Uterus (tissue), 4 donors: ENCODE measurements around the gene ATP6V1C2. TPM values are rescaled to one million over a fixed set of nuclear protein-coding genes. Genes with fewer than 3 reads are reported as not detected.

ENCODE experiments used
- DNase-seq, 2 donors: peaks; one replicate each; pipeline ENCODE4 v3.0.0-alpha.2; 2019 to 2020
- H3K27ac ChIP-seq, 2 donors: fragments of 200-600 bp; sonication (generic); 1 replicate in 1 of 2; 2 replicates in 1 of 2; pipeline ENCODE4 v1.5.1; 2016 to 2018
- H3K27me3 ChIP-seq, 2 donors: fragments of 200-600 bp; sonication (generic); one replicate each; pipeline ENCODE4 v1.5.1; 2018 to 2019; ENCODE audit warnings: control low read depth in 1 of 2
- H3K36me3 ChIP-seq, 2 donors: fragments of 200-600 bp; sonication (generic); one replicate each; pipeline ENCODE4 v1.5.1; 2019; ENCODE audit warnings: control low read depth in 1 of 2
- H3K4me1 ChIP-seq, 2 donors: fragments of 200-600 bp; sonication (generic); one replicate each; pipeline ENCODE4 v1.5.1; 2018 to 2019; ENCODE audit warnings: control low read depth in 1 of 2
- H3K4me3 ChIP-seq, 2 donors: fragments of 200-600 bp; sonication (generic); 1 replicate in 1 of 2; 2 replicates in 1 of 2; pipeline ENCODE4 v1.5.1; 2018 to 2019; ENCODE audit warnings: mild to moderate bottlenecking in 1 of 2
- H3K9me3 ChIP-seq, 2 donors: fragments of 200-600 bp; sonication (generic); one replicate each; pipeline ENCODE4 v1.5.1; 2019; ENCODE audit warnings: control low read depth in 1 of 2
- POLR2A ChIP-seq, 2 donors: fragments of 450-650 bp; IDR thresholded peaks; one replicate each; pipeline ENCODE4 v1.6.1; 2016; ENCODE audit warnings: antibody characterized with exemption in 2 of 2, mild to moderate bottlenecking in 1 of 2, moderate library complexity in 1 of 2
- intact Hi-C: fragments of 100-400 bp; cut with DNase I; formaldehyde crosslinking; loops from one replicate; pipeline ENCODE4 v1.15.1; 2023; ENCODE audit warnings: low total_unique reads
- total RNA-seq, 4 donors: library from RNA; depleted of rRNA in 3 of 4; stranded (reverse); fragments of >200 nt in 3 of 4; gene quantifications; one replicate each; pipeline versions ENCODE4 v1.1.0 to v1.2.4, GENCODE V29; 2014 to 2023
- TF ChIP-seq, protein P1 (sequence below), 4 experiments: fragments of 200-600 bp in 2 of 4; fragments of 450-650 bp in 2 of 4; sonication (generic) in 2 of 4; IDR thresholded peaks; one replicate each; pipeline ENCODE4 v1.5.1; 2016 to 2019; ENCODE audit warnings: antibody characterized with exemption in 4 of 4, mild to moderate bottlenecking in 2 of 4, moderate library complexity in 1 of 4
- donor health status: DM: yes; HTN: yes; CAD: no.

Gene ATP6V1C2
- total RNA-seq, 4 donors from 2014 or later: 0.26 to 3.6 (median 0.61) TPM; not detected in 1

DNA sequence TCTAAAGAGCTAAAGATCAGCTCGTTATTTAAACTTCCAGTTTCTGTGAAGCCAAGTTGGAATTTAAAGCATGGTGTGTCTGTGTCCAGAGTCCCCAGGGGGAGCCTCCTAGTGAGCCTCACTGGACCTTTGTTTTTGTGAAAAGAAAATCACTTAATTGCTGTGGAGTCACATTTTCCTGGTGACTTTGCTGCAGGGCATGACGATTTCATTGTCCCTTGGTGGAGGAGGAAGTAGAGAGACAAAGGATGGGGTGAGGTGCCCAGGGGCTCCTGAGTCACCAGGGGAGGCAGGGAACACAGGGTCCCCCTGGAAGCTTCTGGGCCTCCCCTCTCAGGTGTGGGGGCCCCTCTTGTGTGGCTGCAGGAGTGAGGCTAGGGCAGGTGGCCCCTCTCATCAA, 19.7 kb downstream of the ATP6V1C2 start:
- Histone ChIP-seq H3K27ac (no peak overlapping the region), H3K4me1 (no peaks in the 10 kb centered on the region), H3K4me3 (no peak overlapping the region), H3K27me3 (no peaks in the 10 kb centered on the region), H3K9me3 (no peaks in the 10 kb centered on the region), H3K36me3 (no peaks in the 10 kb centered on the region)
- intact Hi-C loops: no loop called here
- no peak for DNase-seq
- TF ChIP-seq, protein P1, sequence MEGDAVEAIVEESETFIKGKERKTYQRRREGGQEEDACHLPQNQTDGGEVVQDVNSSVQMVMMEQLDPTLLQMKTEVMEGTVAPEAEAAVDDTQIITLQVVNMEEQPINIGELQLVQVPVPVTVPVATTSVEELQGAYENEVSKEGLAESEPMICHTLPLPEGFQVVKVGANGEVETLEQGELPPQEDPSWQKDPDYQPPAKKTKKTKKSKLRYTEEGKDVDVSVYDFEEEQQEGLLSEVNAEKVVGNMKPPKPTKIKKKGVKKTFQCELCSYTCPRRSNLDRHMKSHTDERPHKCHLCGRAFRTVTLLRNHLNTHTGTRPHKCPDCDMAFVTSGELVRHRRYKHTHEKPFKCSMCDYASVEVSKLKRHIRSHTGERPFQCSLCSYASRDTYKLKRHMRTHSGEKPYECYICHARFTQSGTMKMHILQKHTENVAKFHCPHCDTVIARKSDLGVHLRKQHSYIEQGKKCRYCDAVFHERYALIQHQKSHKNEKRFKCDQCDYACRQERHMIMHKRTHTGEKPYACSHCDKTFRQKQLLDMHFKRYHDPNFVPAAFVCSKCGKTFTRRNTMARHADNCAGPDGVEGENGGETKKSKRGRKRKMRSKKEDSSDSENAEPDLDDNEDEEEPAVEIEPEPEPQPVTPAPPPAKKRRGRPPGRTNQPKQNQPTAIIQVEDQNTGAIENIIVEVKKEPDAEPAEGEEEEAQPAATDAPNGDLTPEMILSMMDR (IDR thresholded peaks at IDR 0.05): no peak
- no peak for TF ChIP-seq POLR2A (IDR thresholded peaks at IDR 0.05)

DNA sequence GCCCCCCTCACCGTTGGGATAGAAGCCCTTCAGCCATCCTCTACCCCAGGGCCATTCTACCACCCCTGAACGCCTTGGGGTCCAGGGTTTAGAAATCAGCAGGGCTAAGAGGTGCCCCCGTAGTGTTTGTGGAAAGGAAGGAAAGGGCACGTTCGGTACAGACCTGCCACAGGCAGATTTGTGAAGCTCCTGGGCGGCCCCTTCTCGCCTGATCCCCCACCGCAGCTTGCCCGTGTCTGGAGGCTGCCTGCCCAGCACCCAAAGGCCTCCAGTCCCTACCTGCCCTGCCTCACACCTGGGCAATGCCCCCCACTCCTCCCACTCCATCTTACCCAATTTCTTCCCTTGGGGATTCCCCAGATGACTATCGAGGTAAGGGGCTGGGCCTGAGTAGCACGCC, 21.2 kb downstream of the ATP6V1C2 start:
- H3K27me3 ChIP-seq: no peaks in the 10 kb centered on the region
- H3K4me1 ChIP-seq: no peaks in the 10 kb centered on the region
- H3K27ac ChIP-seq: no peak overlapping the region
- TF ChIP-seq POLR2A (IDR thresholded peaks at IDR 0.05): no peak
- TF ChIP-seq, protein P1 (IDR thresholded peaks at IDR 0.05): no peak
- no peak overlapping the region for H3K4me3 ChIP-seq
- intact Hi-C loops: no loop called here
- no peaks in the 10 kb centered on the region for H3K9me3 ChIP-seq
- H3K36me3 ChIP-seq: no peaks in the 10 kb centered on the region
- DNase-seq: no peak

DNA sequence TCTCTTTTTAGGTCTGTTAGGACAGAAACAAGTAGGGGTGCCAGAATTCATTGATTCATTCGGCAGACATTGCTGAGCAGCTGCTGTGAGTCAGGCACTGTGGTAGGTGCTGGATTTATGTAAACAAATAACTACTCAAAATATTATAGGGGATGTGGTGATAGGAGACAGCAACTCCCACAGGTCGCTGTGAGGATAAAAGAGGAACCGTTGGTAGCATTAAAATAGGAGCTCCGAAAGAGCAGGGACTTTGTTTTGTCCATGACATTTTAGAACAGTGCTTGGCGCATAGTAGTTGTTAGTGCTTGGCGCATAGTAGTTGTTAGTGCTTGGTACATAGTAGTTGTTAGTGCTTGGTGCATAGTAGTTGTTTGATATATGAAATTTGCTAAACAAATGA, 29.2 kb downstream of the ATP6V1C2 start:
- no peak for DNase-seq
- no peaks in the 10 kb centered on the region for H3K27me3 ChIP-seq
- H3K4me3 ChIP-seq: no peak overlapping the region
- intact Hi-C loops: no loop called here
- no peak overlapping the region for H3K27ac ChIP-seq
- no peaks in the 10 kb centered on the region for H3K36me3 ChIP-seq
- H3K4me1 ChIP-seq: no peaks in the 10 kb centered on the region
- TF ChIP-seq, protein P1 (IDR thresholded peaks at IDR 0.05): no peak
- TF ChIP-seq POLR2A (IDR thresholded peaks at IDR 0.05): no peak
- no peaks in the 10 kb centered on the region for H3K9me3 ChIP-seq

DNA sequence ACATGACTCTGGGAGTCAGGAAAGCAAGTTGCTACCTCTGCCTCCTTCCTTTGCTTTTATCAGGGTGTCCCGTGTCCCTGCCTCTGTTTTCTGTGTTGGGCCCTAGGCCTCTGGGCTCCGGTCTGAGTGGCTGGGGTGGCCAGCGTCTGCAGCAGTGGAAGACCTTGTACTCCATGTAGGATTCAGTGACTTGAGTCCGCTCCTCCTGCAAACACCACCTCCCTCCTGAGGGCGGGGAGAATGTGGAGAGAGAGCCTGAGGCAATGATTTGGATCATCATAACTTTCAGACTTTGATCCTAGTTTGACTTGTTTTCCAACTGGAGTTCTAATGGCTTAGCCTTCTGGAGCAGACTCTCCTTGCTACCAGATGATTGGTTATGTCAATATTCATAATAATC, 30.8 kb downstream of the ATP6V1C2 start:
- H3K9me3 ChIP-seq: no peaks in the 10 kb centered on the region
- no peaks in the 10 kb centered on the region for H3K4me1 ChIP-seq
- H3K36me3 ChIP-seq: no peaks in the 10 kb centered on the region
- no peak for DNase-seq
- TF ChIP-seq, protein P1 (IDR thresholded peaks at IDR 0.05): no peak
- no peak for TF ChIP-seq POLR2A (IDR thresholded peaks at IDR 0.05)
- no peak overlapping the region for H3K27ac ChIP-seq
- no peaks in the 10 kb centered on the region for H3K27me3 ChIP-seq
- intact Hi-C loops: no loop called here
- H3K4me3 ChIP-seq: no peak overlapping the region

DNA sequence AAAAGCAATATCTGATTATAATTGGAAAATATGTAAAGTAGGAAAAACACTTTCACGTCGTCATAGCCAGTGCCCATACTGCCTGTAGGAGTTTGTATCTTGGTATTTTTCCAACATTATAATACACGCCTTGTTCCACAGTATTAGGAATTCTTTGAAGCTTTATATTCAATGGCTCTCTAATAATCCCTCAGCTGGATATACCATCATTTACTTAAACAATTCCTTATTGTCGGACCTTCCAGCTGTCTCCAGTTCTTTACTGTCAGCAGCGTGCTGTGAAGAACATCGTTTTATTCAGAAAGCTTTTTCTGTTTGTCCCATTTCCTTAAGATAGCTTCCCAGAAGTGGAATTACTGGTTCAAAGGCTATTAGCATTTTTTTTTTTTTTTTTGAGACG, 31.7 kb downstream of the ATP6V1C2 start:
- TF ChIP-seq, protein P1 (IDR thresholded peaks at IDR 0.05): no peak
- TF ChIP-seq POLR2A (IDR thresholded peaks at IDR 0.05): no peak
- no peak for DNase-seq

More for the DNA sequence above, 31.7 kb downstream of the ATP6V1C2 start:
- no peaks in the 10 kb centered on the region for H3K9me3 ChIP-seq
- no peak overlapping the region for H3K4me3 ChIP-seq
- intact Hi-C loops: no loop called here
- H3K27me3 ChIP-seq: no peaks in the 10 kb centered on the region
- no peaks in the 10 kb centered on the region for H3K36me3 ChIP-seq
- H3K27ac ChIP-seq: no peak overlapping the region
- no peaks in the 10 kb centered on the region for H3K4me1 ChIP-seq
